SJSA1 (cell line): ENCODE results near the gene SIK3. TPM values are rescaled to one million over a fixed set of nuclear protein-coding genes. Genes with fewer than 3 reads are reported as not detected.

Experiments
- total RNA-seq: library from RNA; depleted of rRNA; stranded (reverse); fragments of >200 nt; shearing (Covaris generic); gene quantifications from 2 replicates; pipeline ENCODE4 v1.2.3, GENCODE V29; 2014; rRNA removed

The SIK3 gene
- total RNA-seq, 1 experiment from 2014 or later = 8.7 TPM

Other genes starting within 250 kb of the SIK3 start
- 65.8 and 79.8 TPM in 2 replicates for gene PAFAH1B2, start 45.9 kb upstream of the SIK3 start, total RNA-seq
- 2.1 and 3.5 TPM in 2 replicates for gene SIDT2, start 80.3 kb upstream of the SIK3 start, total RNA-seq
- 655 and 717 TPM in 2 replicates for gene TAGLN, start 100.9 kb upstream of the SIK3 start, total RNA-seq
- 27.1 and 34.3 TPM in 2 replicates for gene PCSK7, start 133.6 kb upstream of the SIK3 start, total RNA-seq
- gene RNF214, start 134.2 kb upstream of the SIK3 start, total RNA-seq = 5.0 and 5.5 TPM in 2 replicates
- gene BACE1-AS, start 192.9 kb upstream of the SIK3 start, total RNA-seq = 0.92 and 1.8 TPM in 2 replicates
- gene BACE1, start 217.8 kb upstream of the SIK3 start, total RNA-seq = 11.4 and 22.7 TPM in 2 replicates
- gene CEP164, start 229.4 kb upstream of the SIK3 start, total RNA-seq = 24.8 and 35.1 TPM in 2 replicates